Measurements from ENCODE around the gene PCNT. TPM values are rescaled to one million over a fixed set of nuclear protein-coding genes. Genes with fewer than 3 reads are reported as not detected.

PCNT gene
- total RNA-seq, 1 experiment from 2014 or later: 20.5 TPM

DNA sequence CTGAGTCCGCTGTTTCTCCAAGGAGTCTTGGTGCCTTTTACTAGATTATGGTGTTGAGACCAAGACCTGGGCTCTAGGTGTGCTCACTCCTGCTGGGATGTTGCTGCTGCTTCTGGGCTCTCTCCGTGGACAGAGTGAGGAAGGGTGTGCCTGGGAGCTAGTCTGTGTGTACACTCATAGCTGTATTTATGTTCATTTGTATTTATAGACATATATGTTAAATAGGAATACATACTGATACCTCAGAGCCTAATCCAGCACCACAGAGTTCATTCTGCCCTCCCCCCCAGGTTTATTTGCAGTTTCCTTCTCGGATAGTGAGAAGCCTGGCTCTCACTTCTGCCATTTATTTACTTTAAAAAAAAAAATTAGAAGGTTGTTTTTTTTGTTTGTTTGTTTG is 12.6 kb downstream of the PCNT start:
- no peak for DNase-seq (ENCODE audit: low spot score)

DNA sequence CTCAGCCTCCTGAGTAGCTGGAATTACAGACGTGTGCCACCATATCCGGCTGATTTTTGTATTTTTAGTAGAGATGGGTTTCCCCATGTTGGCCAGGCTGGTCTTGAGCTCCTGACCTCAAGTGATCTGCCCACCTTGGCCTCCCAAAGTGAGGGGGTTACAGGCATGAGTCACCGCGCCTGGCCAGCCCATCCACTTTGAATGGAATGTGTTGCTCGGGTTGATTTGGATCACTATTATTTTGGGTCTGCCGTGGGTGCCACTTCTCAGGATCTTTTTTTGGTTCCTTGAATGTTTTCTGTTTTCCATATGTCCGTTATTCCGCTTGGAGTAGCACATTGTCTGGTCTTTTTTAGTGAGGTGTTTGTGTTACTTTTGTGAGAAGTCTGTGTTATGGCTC is 17.0 kb downstream of the PCNT start:
- peak; percentile 35 for DNase-seq (ENCODE audit: low spot score)

GRCh38 chr21:46344219-46344915 is 20.4 kb downstream of the PCNT start:
- no peak for DNase-seq (ENCODE audit: low spot score)

GRCh38 chr21:46345861-46346260 is 21.9 kb downstream of the PCNT start:
- no peak for DNase-seq (ENCODE audit: low spot score)

- no peak for DNase-seq (ENCODE audit: low spot score)
These were observed 22.6 kb downstream of the PCNT start for GRCh38 chr21:46346296-46347202.

GRCh38 chr21:46347203-46347550 is 23.2 kb downstream of the PCNT start:
- DNase-seq (ENCODE audit: low spot score): no peak

DNA sequence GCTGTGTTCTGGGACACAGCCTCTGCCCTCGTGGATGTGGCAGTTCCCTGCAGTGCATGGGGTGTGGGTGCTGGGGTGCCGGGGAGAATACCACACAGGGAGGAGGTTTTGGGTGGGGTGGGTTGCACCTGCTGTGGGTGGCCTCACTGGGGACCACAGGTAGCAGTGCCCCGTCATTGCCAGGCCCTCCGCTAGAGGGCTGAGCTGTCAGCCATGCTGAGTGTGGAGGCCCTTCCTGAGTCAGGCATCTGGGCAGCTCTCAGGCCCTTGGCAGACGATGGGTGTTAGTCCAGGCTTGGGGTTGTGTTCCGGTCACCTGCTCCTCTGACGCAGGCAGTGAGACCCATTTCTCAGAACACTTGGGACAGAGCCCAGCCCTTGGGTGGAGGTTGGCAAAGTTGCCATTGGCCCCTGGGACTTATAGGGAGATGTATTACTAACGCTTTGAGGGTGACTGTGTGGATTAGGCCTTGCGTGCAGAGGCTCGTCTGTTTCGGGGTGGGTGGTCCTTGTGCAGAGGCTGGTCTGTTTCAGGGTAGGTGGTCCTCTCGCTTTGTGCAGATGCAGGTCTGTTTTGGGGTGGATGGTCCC is 23.9 kb downstream of the PCNT start:
- no peak for DNase-seq (ENCODE audit: low spot score)

GRCh38 chr21:46349134-46349760 is 25.3 kb downstream of the PCNT start:
- DNase-seq (ENCODE audit: low spot score): no peak

GRCh38 chr21:46350571-46350970 is 26.6 kb downstream of the PCNT start:
- no peak for DNase-seq (ENCODE audit: low spot score)

GRCh38 chr21:46350981-46351380 is 27.0 kb downstream of the PCNT start:
- DNase-seq (ENCODE audit: low spot score): no peak

GRCh38 chr21:46351476-46352163 is 27.7 kb downstream of the PCNT start:
- no peak for DNase-seq (ENCODE audit: low spot score)

DNA sequence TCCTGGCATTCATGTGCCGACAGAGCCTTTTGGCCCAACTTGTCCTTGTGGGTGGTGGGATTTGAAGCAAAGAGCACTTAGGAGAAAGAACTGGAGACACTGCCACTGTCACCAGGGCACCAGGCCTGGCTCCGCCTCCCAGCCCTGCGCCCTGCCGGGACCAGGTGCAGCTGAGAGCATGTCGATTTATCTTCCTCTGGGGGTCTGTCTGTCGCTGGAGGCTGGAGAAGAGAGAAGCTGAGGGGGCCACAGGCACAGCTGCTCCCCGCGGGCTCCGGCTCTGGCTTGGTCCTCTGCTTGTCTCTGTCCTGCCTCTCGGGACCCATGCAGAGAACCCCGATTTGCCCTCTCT is 28.2 kb downstream of the PCNT start:
- no peak for DNase-seq (ENCODE audit: low spot score)

DNA sequence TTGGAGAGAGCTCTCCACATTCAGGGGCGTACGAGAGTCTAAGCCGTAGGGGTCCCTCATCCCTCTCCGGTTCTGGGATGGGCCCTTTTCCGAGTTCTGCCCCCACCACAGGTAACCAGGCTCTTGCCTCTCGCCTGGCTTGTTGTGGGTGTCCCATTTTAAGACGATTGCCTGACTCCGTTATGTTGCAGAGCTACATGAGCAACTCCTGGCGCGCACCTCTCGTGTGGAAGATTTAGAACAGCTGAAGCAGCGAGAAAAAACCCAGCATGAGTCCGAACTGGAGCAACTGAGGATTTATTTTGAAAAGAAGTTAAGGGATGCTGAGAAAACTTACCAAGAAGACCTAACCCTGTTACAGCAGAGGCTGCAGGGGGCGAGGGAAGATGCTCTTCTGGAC is 29.0 kb downstream of the PCNT start:
- DNase-seq (ENCODE audit: low spot score): no peak

GRCh38 chr21:46354046-46354445 is 30.1 kb downstream of the PCNT start:
- DNase-seq (ENCODE audit: low spot score): no peak

- DNase-seq (ENCODE audit: low spot score): no peak
These were observed 30.6 kb downstream of the PCNT start for GRCh38 chr21:46354518-46354917.

DNA sequence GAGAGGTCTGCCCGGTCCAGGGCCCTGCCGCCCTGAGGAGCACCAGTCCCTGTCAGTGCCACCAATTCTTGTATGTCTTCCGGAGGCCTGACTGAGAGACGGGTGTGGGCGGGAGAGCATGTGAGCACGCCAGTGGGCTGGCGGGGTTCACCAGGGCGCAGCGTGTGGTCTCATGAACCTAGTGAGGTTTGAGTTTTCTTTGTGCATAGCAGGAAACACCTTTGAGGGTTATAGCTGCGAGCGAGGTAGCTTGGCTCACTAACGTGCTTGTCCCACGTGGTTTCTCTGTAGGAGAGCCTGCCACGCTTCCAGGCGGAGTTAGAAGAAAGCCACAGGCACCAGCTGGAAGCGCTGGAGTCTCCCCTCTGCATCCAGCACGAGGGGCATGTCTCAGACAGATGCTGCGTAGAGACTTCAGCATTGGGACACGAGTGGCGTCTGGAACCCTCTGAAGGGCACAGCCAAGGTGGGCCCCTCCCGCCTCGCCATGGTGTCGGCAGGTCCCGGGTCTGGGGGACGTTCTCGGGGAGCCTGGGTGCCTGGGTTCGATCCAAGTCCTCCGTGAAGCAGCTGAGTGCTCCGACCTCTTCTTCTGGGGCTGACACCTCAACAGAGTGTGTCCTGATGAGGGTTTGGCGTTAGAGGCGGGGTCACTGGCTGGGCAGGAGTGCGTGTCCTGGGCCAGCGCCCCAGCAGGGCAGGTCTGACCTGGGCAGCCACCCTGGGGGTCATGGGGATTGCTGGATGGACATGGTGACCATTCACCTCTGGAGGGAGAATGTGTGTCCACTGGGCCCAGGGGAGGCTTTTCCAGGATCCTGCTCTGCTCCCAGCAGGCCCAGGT is 31.4 kb downstream of the PCNT start:
- DNase-seq (ENCODE audit: low spot score): no peak

DNA sequence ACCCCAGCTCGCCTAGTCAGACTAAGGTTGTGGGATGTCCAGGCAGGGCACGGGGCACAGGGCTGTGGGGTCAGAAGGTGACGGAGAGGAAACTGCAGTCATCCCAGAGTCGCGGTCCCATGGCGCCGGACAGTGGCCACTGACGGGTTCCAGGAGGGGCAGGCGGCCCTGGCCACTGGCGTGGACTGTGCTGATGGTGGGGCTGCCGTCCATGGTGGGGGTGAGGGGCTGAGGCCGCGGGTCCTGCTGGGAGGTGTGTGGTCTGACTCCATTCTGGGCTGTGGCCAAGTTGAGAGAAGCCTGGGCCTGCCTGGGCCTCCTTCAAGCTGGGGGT is 32.0 kb downstream of the PCNT start:
- no peak for DNase-seq (ENCODE audit: low spot score)

DNA sequence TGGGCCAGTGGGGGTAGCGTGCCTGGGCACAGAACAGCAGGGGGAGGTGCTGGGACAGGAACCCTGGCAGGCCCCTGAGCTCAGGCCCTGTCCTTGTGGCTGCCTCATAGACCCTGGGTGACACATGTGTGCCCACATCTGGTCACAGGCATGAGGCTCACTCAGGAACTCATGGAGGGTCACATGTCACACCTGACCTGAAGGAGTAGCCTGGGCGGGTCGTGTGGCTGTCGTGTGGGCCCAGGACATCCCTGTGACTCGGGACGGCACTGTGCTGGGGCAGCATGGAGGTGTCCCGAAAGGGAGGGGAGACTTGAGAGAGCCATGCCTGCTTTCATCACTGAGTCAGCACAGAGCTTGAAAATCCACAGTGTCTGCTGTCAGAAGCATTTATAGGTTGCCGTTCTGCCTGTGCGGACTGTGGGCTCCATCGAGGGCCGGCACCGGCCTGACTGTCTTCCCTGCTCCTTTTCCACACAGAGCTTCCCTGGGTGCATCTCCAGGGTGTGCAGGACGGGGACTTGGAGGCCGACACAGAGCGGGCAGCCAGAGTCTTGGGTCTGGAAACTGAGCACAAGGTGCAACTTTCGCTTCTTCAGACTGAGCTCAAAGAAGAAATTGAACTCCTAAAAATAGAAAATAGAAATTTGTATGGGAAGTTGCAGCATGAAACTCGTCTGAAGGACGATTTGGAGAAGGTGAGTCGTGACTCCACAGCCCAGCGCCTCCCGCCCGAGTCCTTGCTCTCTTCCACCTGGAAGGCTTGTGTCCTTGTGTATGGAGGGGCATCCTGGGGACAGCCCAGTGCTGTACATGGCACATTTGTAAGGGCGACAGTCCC is 32.8 kb downstream of the PCNT start:
- no peak for DNase-seq (ENCODE audit: low spot score)

DNA sequence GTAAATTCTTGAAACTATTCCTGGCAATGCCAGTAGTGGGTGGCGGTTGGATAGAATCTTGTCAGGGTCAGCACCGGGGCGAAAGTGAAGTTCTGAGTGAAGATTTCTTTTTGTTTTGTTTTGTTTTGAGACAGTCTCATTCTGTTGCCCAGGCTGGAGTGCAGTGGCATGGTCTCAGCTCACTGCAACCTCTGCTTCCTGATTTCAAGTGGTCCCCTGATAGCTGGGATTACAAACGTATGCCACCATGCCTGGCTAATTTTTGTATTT is 33.3 kb downstream of the PCNT start:
- no peak for DNase-seq (ENCODE audit: low spot score)

DNA sequence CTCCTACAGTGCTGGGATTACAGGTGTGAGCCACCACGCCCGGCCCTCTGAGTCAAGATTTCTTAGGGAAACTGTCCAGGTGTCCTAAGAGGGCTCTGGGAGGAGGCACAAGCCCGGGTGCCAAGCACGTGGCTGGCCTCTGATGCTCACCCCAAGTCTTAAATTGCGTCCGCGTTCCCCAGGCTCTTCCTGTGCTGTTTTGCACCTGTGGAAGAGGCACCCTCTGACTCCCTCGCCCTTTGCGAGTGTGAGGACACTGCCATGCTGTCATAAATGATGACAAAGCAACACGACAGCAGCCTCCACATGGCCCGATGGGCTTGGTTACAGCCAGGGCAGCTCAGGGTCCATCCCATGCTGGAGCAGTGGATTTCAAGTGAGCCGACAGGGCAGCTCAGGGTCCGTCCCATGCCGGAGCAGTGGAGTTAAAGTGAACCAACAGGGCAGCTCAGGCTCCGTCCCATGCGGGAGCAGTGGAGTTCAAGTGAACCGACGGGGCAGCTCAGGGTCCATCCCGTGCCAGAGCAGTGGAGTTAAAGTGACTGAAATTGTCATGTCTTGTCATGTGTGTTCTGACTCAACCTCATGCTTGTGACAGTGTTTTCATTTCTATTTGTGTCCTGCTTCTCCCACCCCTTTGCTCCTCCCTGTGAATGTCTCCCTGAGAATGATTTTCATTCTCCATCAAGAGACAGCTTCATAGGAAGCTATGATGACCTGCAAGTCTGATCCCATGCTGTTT is 33.9 kb downstream of the PCNT start:
- DNase-seq (ENCODE audit: low spot score): no peak

Measured in A172 (cell line).